Measurements from ENCODE around the gene AKT3. TPM values are rescaled to one million over a fixed set of nuclear protein-coding genes. Genes with fewer than 3 reads are reported as not detected.

The AKT3 gene
- total and polyA plus RNA-seq, 2 of the 8 experiments (the other 6 are each of a cell fraction or from before 2014, with no cell fraction given), result 6.0 to 36.4 TPM

- Histone ChIP-seq H3K4ac (replicated peaks; ENCODE audit: insufficient read length, low read depth, low read length) (no peak overlapping the region), H2BK12ac (ENCODE audit: low read depth, low read length) (no peak overlapping the region), H3K18ac (ENCODE audit: extremely low read depth, low read length) (no peak overlapping the region), H3K23me2 (ENCODE audit: low read depth, low read length) (no peaks in the 10 kb centered on the region), H3K4me3 (ENCODE audit: extremely low read depth in 1 of 4, insufficient read depth in 2 of 4, low read depth in 3 of 4, low read length in 4 of 4) (no peak overlapping the region), H2BK20ac (ENCODE audit: low read length) (no peak overlapping the region), H3K4me1 (replicated peaks in 1 of 4; ENCODE audit: control insufficient read depth in 3 of 4, insufficient read depth in 4 of 4, low read length in 3 of 4) (peaks cover 0 to 3% (median 0%) of the 10 kb centered on the region in 4 experiments; a peak in 2 of 7 replicates), H4K91ac (replicated peaks; ENCODE audit: insufficient read length, low read length) (no peak overlapping the region), H3K14ac (ENCODE audit: insufficient read length) (no peak overlapping the region), H3K27me3 (replicated peaks in 1 of 4; ENCODE audit: control insufficient read depth in 3 of 4, extremely low read depth in 1 of 4, insufficient read depth in 3 of 4, low read length in 3 of 4) (no peaks in the 10 kb centered on the region), H3K23ac (ENCODE audit: insufficient read length) (no peak overlapping the region), H2AK5ac (ENCODE audit: low read depth, low read length) (no peak overlapping the region), H4K20me1 (replicated peaks in 1 of 2; ENCODE audit: control insufficient read depth in 1 of 2, insufficient read depth in 2 of 2, low read length in 2 of 2) (no peaks in the 10 kb centered on the region), H2AFZ (ENCODE audit: low read length) (no peak overlapping the region), H3K79me1 (ENCODE audit: low read depth, low read length) (no peaks in the 10 kb centered on the region), H4K5ac (ENCODE audit: insufficient read length, low read depth, low read length) (no peak overlapping the region), H3K4me2 (ENCODE audit: insufficient read depth in 1 of 2, low read depth in 2 of 2, low read length in 2 of 2) (no peak overlapping the region), H3K79me2 (ENCODE audit: control insufficient read depth in 1 of 2, insufficient read depth in 2 of 2, low read length in 2 of 2) (no peaks in the 10 kb centered on the region), H3K9me3 (ENCODE audit: insufficient read depth in 2 of 2, low read depth in 1 of 2, low read length in 1 of 2) (no peaks in the 10 kb centered on the region), H2BK5ac (ENCODE audit: low read depth, low read length) (no peak overlapping the region), H2BK15ac (ENCODE audit: low read length) (no peak overlapping the region), H4K8ac (ENCODE audit: extremely low read depth, insufficient read depth, low read length) (no peak overlapping the region), H3K9ac (replicated peaks in 1 of 4; ENCODE audit: extremely low read depth in 1 of 4, low read depth in 3 of 4, low read length in 3 of 4) (no peak overlapping the region), H2BK120ac (replicated peaks; ENCODE audit: low read depth, low read length) (no peak overlapping the region), H3K56ac (replicated peaks; ENCODE audit: insufficient read length, low read depth, low read length) (no peak overlapping the region), H3K36me3 (ENCODE audit: control insufficient read depth in 2 of 4, insufficient read depth in 4 of 4, low read length in 3 of 4) (no peaks in the 10 kb centered on the region), H3K27ac (ENCODE audit: low read depth, low read length) (no peak overlapping the region)
- TF ChIP-seq NRF1 (IDR thresholded peaks at IDR 0.05; ENCODE audit: low read depth, low read length) (no peak), HDAC6 (IDR thresholded peaks at IDR 0.05; ENCODE audit: low read depth, low read length) (no peak), CBX5 (IDR thresholded peaks at IDR 0.05; ENCODE audit: low read depth, low read length) (no peak), CHD2 (IDR thresholded peaks at IDR 0.05; ENCODE audit: low read length) (no peak)
- FAIRE-seq (no peak), DNase-seq (ENCODE audit: low read depth in 1 of 2, low spot score in 2 of 2) (no peak)
- 82% methylated on average over 4 of the region's 4 CpGs; no CpG with 5 or more reads in 1 of the 2 experiments for WGBS, 2 experiments (ENCODE audit: extremely low coverage in 1 of 2, insufficient coverage in 1 of 2, insufficient read length in 1 of 2, insufficient replicate concordance in 2 of 2, low coverage in 1 of 2, low lambda C conversion rate in 2 of 2, missing lambda C conversion rate in 1 of 2)
- POLR2A ChIA-PET (ENCODE audit: partially characterized antibody), result no interaction called here
- CTCF ChIA-PET (ENCODE audit: partially characterized antibody), result interaction anchor here (1.4 kb wide), 1 partner anchor 11 kb away, joined by 6 read pairs; no protein-coding TSS in a partner anchor
Observed at GRCh38 chr1:243705585-243705984, 144.5 kb downstream of the AKT3 start.

Measured in H1 (cell line).